ENCODE data around the gene GPR4. TPM values are rescaled to one million over a fixed set of nuclear protein-coding genes. Genes with fewer than 3 reads are reported as not detected.

The GPR4 gene
- total RNA-seq (1 to 10 TPM; 2.6 to 5.6 (median 4.2) TPM), polyA plus RNA-seq (1 to 10 TPM in 2 of 3 donors, under 1 TPM in 1; 0.33 to 2.1 (median 1.2) TPM)
- long read RNA-seq, donor 1, partial matches to known transcripts = 0 of 1 reads
- long read RNA-seq, donor 1, other reads (novel, unspliced or antisense) = 0 of 1 reads
- long read RNA-seq, donor 2, partial matches to known transcripts = 0 of 4 reads
- long read RNA-seq, donor 2, other reads (novel, unspliced or antisense) = 0 of 4 reads

DNA sequence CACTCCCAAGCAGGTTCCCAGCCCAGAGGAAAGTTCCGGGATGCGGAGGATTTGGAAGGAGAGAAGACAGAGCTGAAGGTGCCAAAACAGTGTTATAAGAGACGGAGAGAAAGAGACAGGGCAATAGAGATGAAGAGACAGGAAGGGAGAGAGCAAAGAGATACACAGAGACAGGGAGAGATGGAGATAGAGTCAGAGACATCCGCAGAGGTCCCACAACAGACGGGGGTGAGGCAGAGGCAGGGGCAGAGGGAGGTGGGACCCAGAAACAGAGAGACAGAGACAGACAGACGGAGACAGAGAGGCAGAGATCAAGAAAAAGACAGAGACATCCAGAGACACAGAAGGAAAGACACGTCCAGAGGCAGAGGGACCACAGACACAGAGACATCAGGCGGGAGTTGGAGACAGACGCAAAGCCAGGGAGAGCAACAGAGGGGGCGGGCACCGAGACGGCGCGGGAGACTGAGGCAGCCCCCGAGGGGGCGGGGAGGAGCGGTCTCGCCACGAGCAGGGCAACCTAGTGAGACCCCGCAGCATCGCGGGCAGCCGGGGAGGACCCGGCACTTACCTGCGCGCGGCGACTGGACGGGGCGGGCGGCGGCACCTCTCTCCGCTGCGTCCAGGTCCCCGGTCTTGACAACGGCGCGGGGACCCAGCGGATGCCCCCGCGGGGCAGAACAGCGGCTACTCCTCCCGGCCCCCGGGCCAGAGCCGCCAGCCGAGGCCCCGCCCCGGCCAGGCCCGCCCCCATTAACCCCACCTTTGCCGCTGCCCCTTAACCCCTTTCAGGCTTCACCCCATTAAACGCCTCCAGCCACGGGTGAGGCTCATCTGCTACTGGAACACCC, at the start of gene GPR4:
GPR4 (minus strand) TSS at position 689 of the 851 bp plus-strand sequence. CDS start 10,346 bp downstream, outside the sequence.
- no peak for DNase-seq
- WGBS, 5 donors = 5 to 6% (median 5%) methylated on average over 35 to 52 of the region's 52 CpGs
- peak within 1 kb of the TSS in 4 of 8 donors; percentile 9 to 75 (median 40) for H3K27ac ChIP-seq
- H3K27me3 ChIP-seq (replicated peaks in 1 of 7) = peaks cover 7 to 77% (median 44%) of the 10 kb centered on the region in 7 donors
- H3K4me1 ChIP-seq = peaks cover 6 to 63% (median 45%) of the 10 kb centered on the region in 6 donors
- no peaks in the 10 kb centered on the region for H3K9me3 ChIP-seq
- H3K4me3 ChIP-seq = peak within 1 kb of the TSS; percentile 16 to 64 (median 32)
- intact Hi-C loops (cut with DNase I; ENCODE audit: low total_unique reads) = no loop called here
- TF ChIP-seq POLR2AphosphoS5 (IDR thresholded peaks at IDR 0.05) (peak in 2 of 3 donors; percentile 23 to 43), POLR2A (IDR thresholded peaks at IDR 0.05) (no peak)
- TF ChIP-seq, protein P1, sequence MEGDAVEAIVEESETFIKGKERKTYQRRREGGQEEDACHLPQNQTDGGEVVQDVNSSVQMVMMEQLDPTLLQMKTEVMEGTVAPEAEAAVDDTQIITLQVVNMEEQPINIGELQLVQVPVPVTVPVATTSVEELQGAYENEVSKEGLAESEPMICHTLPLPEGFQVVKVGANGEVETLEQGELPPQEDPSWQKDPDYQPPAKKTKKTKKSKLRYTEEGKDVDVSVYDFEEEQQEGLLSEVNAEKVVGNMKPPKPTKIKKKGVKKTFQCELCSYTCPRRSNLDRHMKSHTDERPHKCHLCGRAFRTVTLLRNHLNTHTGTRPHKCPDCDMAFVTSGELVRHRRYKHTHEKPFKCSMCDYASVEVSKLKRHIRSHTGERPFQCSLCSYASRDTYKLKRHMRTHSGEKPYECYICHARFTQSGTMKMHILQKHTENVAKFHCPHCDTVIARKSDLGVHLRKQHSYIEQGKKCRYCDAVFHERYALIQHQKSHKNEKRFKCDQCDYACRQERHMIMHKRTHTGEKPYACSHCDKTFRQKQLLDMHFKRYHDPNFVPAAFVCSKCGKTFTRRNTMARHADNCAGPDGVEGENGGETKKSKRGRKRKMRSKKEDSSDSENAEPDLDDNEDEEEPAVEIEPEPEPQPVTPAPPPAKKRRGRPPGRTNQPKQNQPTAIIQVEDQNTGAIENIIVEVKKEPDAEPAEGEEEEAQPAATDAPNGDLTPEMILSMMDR (IDR thresholded peaks at IDR 0.05 in 8 of 11, conservative IDR thresholded peaks at IDR 0.05 in 3 of 11) = no peak
- H3K36me3 ChIP-seq = no peaks in the 10 kb centered on the region

DNA sequence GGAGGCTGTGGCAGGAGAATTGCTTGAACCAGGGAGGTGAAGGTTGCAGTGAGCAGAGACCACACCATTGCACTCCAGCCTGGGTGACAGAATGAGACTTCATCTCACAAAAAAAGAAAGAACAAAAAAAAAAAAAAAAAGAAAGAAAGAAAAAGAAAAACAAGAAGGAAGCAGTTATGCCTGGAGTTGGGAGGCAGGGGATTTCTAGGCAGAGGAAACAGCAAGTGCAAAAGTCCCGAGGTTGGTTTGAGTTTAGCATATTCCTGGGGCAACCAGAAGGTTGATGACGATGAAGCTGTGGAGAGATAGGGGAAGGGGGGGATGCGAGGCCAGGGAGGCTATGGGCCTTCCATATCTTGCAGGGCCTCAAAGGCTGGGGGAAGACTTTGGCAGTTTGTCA, 48.7 kb upstream of the GPR4 start:
- Histone ChIP-seq H3K4me1 (peaks cover 0 to 9% (median 8%) of the 10 kb centered on the region in 6 donors), H3K9me3 (no peaks in the 10 kb centered on the region), H3K27ac (no peak overlapping the region), H3K4me3 (no peak overlapping the region), H3K27me3 (replicated peaks in 1 of 7) (peaks cover 0 to 21% (median 7%) of the 10 kb centered on the region in 7 donors), H3K36me3 (no peaks in the 10 kb centered on the region)
- intact Hi-C loops (cut with DNase I; ENCODE audit: low total_unique reads) = no loop called here
- TF ChIP-seq, protein P1 (IDR thresholded peaks at IDR 0.05 in 8 of 11, conservative IDR thresholded peaks at IDR 0.05 in 3 of 11) = no peak
- TF ChIP-seq POLR2A (IDR thresholded peaks at IDR 0.05) (no peak), POLR2AphosphoS5 (IDR thresholded peaks at IDR 0.05) (no peak)
- 43 to 76% (median 50%) methylated on average over 3 of the region's 3 CpGs for WGBS, 5 donors
- DNase-seq = no peak

DNA sequence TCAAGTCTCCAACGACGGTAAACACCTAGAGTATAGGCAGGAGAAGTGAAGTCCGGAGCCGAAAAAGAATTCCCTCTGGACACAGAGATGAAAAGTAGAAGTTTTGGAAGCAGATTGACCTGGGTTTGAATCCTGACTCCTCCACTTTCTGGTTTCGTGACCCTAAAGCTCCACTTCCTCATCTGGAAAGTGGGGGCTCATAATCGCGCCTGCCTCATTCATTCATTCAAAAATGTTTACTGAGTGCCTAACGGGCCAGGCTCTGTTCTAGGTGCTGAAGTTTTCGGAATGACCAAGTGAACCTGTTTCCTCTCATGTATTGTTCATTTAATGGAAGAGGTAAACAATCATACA, 44.3 kb upstream of the GPR4 start:
- H3K36me3 ChIP-seq = no peaks in the 10 kb centered on the region
- intact Hi-C loops (cut with DNase I; ENCODE audit: low total_unique reads) = no loop called here

More for the DNA sequence above, 44.3 kb upstream of the GPR4 start:
- H3K9me3 ChIP-seq = no peaks in the 10 kb centered on the region
- WGBS, 5 donors = 6 to 13% (median 10%) methylated on average over 8 to 9 of the region's 9 CpGs
- H3K4me1 ChIP-seq = peaks cover 17 to 50% (median 41%) of the 10 kb centered on the region in 6 donors
- no peak for DNase-seq
- peak overlapping the region in 6 of 8 donors; percentile 28 to 75 (median 44) for H3K4me3 ChIP-seq
- no peak for TF ChIP-seq POLR2A (IDR thresholded peaks at IDR 0.05)
- TF ChIP-seq, protein P1 (IDR thresholded peaks at IDR 0.05 in 8 of 11, conservative IDR thresholded peaks at IDR 0.05 in 3 of 11) = no peak
- TF ChIP-seq POLR2AphosphoS5 (IDR thresholded peaks at IDR 0.05) = no peak
- H3K27ac ChIP-seq = peak overlapping the region in 3 of 8 donors; percentile 43 to 76 (median 70)
- H3K27me3 ChIP-seq (replicated peaks in 1 of 7) = peaks cover 0 to 46% (median 14%) of the 10 kb centered on the region in 7 donors
